ENCODE results near the gene WNT9A. TPM values are rescaled to one million over a fixed set of nuclear protein-coding genes. Genes with fewer than 3 reads are reported as not detected.

The WNT9A gene
- total and polyA plus RNA-seq, 9 of the 15 experiments (the other 6 are each of a cell fraction or from before 2014, with no cell fraction given), result 0.04 to 0.17 (median 0.10) TPM; not detected in 4

DNA sequence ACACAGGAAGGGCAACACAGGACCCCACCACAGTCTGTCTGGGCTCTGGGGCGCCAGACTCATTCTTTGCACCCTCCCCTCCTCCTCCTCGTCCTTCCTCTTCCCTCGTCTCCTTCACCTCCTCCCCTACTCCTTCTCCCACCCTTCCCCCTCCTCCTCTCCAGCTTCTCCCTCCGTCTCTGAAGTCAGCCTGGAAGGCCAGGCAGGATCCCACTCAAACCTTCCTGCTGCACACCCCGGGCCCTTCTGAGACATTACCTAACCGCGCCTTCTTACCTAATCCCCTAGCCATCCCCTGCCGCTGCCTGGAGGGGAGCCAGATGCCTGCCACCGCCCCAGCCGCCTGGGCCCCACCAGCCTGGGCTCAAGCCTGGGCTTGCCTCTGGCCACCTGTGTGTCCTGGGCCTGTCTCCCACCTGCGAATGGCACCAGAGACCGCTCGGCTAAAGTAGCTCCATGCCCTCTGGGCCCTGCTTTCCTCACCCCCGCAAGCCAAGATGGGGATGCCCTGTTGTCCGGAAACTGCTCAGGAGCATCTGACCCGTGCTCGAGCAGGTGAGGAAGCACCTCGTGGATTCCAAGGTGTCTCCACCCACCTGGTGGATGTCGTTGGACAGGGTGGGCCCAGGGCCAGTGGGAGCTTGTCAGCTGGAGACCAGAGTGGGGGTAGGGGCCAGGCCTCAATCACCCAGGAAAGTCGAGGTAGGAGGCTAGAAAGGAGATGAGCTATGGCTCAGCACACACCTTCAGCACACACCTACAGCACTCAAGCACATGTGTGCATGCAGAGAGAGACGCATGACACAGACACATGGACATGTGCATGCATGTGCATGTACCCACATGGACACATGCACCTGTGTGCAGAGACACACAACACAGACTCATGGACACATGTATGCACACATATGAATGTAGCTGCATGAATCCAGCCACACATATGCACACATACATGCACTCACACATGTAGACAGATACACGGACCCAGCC, 31.9 kb downstream of the WNT9A start:
- Histone ChIP-seq H3K27me3 (ENCODE audit: control insufficient read depth in 2 of 2, insufficient read depth in 2 of 2, low read length in 2 of 2) (peaks cover 20 to 57% of the 10 kb centered on the region in 2 experiments; a peak in 4 of 5 replicates), H2AFZ (ENCODE audit: low read depth, low read length) (no peak overlapping the region), H3K36me3 (ENCODE audit: control insufficient read depth, insufficient read depth, low read length) (no peaks in the 10 kb centered on the region), H3K4me2 (ENCODE audit: insufficient read depth, low read length) (no peak overlapping the region), H3K27ac (ENCODE audit: extremely low read depth, low read depth, low read length) (no peak overlapping the region), H3K79me2 (ENCODE audit: control insufficient read depth, insufficient read depth, low read length) (no peaks in the 10 kb centered on the region), H3K4me3 (no peak overlapping the region), H3K9me1 (ENCODE audit: control insufficient read depth, insufficient read depth, low read length) (no peaks in the 10 kb centered on the region), H3K4me1 (replicated peaks in 1 of 2; ENCODE audit: control insufficient read depth in 2 of 2, insufficient read depth in 2 of 2, low read length in 2 of 2) (peaks cover 0 to 32% of the 10 kb centered on the region in 2 experiments; a peak in 3 of 5 replicates), H3K9ac (ENCODE audit: insufficient read depth in 1 of 2, low read depth in 2 of 2, low read length in 2 of 2) (no peak overlapping the region), H4K20me1 (replicated peaks; ENCODE audit: control insufficient read depth, insufficient read depth, low read length) (0 out of 2 replicates have a peak, but pooled peaks cover 7% of the 10 kb centered on the region), H3K9me3 (replicated peaks; ENCODE audit: control insufficient read depth, insufficient read depth, low read depth, low read length) (no peaks in the 10 kb centered on the region; the same call in 1 of the 2 replicates)
- intact Hi-C loops (cut with micrococcal nuclease), result no loop called here
- in situ Hi-C loops (cut with MboI), result no loop called here
- ChIA-PET CTCF (ENCODE audit: low intra/inter-chr PET ratio) (no interaction called here), POLR2A (interaction anchor here (0.6 kb wide), 2 partner anchors 11 to 181 kb away, joined by 3 to 4 read pairs; partner anchors contain the start of genes JMJD4 and SNAP47)
- no peak for ATAC-seq
- no peak for DNase-seq (ENCODE audit: extremely low read depth in 1 of 4, low spot score in 3 of 4)
- no peak for FAIRE-seq
- TF ChIP-seq SNIP1 (IDR thresholded peaks at IDR 0.05; ENCODE audit: low read depth), result no peak
- TF ChIP-seq GATAD2A (IDR thresholded peaks at IDR 0.05), result no peak
- TF ChIP-seq DMBX1 (CRISPR knock-in tag; IDR thresholded peaks at IDR 0.05; ENCODE audit: borderline replicate concordance), result no peak
- TF ChIP-seq, protein P1, sequence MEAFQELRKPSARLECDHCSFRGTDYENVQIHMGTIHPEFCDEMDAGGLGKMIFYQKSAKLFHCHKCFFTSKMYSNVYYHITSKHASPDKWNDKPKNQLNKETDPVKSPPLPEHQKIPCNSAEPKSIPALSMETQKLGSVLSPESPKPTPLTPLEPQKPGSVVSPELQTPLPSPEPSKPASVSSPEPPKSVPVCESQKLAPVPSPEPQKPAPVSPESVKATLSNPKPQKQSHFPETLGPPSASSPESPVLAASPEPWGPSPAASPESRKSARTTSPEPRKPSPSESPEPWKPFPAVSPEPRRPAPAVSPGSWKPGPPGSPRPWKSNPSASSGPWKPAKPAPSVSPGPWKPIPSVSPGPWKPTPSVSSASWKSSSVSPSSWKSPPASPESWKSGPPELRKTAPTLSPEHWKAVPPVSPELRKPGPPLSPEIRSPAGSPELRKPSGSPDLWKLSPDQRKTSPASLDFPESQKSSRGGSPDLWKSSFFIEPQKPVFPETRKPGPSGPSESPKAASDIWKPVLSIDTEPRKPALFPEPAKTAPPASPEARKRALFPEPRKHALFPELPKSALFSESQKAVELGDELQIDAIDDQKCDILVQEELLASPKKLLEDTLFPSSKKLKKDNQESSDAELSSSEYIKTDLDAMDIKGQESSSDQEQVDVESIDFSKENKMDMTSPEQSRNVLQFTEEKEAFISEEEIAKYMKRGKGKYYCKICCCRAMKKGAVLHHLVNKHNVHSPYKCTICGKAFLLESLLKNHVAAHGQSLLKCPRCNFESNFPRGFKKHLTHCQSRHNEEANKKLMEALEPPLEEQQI (IDR thresholded peaks at IDR 0.05), result no peak
- TF ChIP-seq GABPB1 (CRISPR knock-in tag; IDR thresholded peaks at IDR 0.05), result no peak
- TF ChIP-seq MCM7 (IDR thresholded peaks at IDR 0.05), result no peak
- BruUV-seq (replicated peaks), result no TSS peak
- WGBS (ENCODE audit: insufficient coverage, low coverage, missing lambda C conversion rate), result 2% methylated on average over 20 of the region's 22 CpGs
